HG02642 (cell line): ENCODE results near the gene CNGB1.
A peak's percentile ranks its signal among the peaks of the same experiment; 100 is the strongest.

Experiments
- ATAC-seq: cut with Tn5 transposase; IDR thresholded peaks from one replicate; pipeline ENCODE4 v1.9.1; 2021; ENCODE audit warnings: mild to moderate bottlenecking; ENCODE audit not compliant: unreplicated experiment, poor library complexity

The CNGB1 gene

GRCh38 chr16:57997528-57998265 lies 26.8 kb upstream of the CNGB1 start:
- ATAC-seq: no peak

GRCh38 chr16:57997176-57997527 lies 26.2 kb upstream of the CNGB1 start:
- ATAC-seq: no peak

- no peak for ATAC-seq
Observed at GRCh38 chr16:57996406-57997175, 25.7 kb upstream of the CNGB1 start.

GRCh38 chr16:57995721-57996405 lies 24.9 kb upstream of the CNGB1 start:
- no peak for ATAC-seq

GRCh38 chr16:57994778-57995177 lies 23.9 kb upstream of the CNGB1 start:
- peak; percentile 45 for ATAC-seq

GRCh38 chr16:57994361-57994760 lies 23.4 kb upstream of the CNGB1 start:
- ATAC-seq: no peak

GRCh38 chr16:57993897-57994296 lies 23.0 kb upstream of the CNGB1 start:
- no peak for ATAC-seq

- no peak for ATAC-seq
Observed at GRCh38 chr16:57993438-57993837, 22.5 kb upstream of the CNGB1 start.

GRCh38 chr16:57992084-57992483 lies 21.2 kb upstream of the CNGB1 start:
- no peak for ATAC-seq

GRCh38 chr16:57991551-57992059 lies 20.7 kb upstream of the CNGB1 start:
- no peak for ATAC-seq

GRCh38 chr16:57988929-57989328 lies 18.0 kb upstream of the CNGB1 start:
- ATAC-seq: no peak

GRCh38 chr16:57987441-57988177 lies 16.7 kb upstream of the CNGB1 start:
- no peak for ATAC-seq

- no peak for ATAC-seq
Observed at GRCh38 chr16:57986196-57986595, 15.3 kb upstream of the CNGB1 start.

- ATAC-seq: no peak
Observed at GRCh38 chr16:57985204-57986181, 14.6 kb upstream of the CNGB1 start.

- peak; percentile 79 for ATAC-seq
Observed at GRCh38 chr16:57984443-57985203, 13.7 kb upstream of the CNGB1 start.

- no peak for ATAC-seq
Observed at GRCh38 chr16:57982385-57982784, 11.5 kb upstream of the CNGB1 start.

GRCh38 chr16:57981636-57982035 lies 10.7 kb upstream of the CNGB1 start:
- no peak for ATAC-seq

- no peak for ATAC-seq
Observed at GRCh38 chr16:57979006-57979585, 8.2 kb upstream of the CNGB1 start.
